ENCODE data around the gene TEX19. TPM values are rescaled to one million over a fixed set of nuclear protein-coding genes. Genes with fewer than 3 reads are reported as not detected.

Gene TEX19
- total and polyA plus RNA-seq, 10 donors: not detected

DNA sequence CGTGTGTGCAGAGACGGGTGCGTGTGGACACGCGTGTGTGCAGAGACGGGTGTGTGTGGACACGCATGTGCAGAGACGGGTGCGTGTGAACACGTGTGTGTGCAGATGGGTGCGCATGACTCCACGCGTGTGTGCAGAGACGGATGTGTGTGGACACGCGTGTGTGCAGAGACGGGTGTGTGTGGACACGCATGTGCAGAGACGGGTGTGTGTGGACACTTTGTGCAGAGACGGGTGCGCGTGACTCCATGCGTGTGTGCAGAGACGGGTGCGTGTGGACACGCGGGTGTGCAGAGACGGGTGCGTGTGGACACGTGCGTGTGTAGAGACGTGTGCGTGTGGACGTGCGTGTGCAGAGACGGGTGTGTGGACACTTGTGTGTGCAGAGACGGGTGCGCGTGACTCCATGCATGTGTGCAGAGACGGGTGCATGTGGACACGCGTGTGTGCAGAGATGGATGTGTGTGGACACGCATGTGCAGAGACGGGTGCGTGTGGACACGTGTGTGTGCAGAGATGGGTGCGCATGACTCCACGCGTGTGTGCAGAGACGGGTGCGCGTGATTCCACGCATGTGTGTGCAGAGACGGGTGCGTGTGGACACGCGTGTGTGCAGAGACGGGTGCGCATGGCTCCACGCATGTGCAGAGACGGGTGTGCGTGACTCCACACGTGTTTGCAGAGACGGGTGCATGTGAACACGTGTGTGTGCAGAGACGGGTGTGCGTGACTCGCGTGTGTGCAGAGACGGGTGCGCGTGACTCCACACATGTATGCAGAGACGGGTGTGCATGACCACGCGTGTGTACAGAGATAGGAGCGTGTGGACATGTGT, 40.1 kb upstream of the TEX19 start:
- intact Hi-C loops (cut with DNase I; ENCODE audit: low total_unique reads): no loop called here
- peaks cover 0 to 31% (median 0%) of the 10 kb centered on the region in 6 donors for H3K36me3 ChIP-seq
- peaks cover 0 to 64% (median 19%) of the 10 kb centered on the region in 7 donors for H3K27me3 ChIP-seq (replicated peaks in 1 of 7)
- WGBS, 5 donors: 93 to 97% (median 96%) methylated on average over 76 of the region's 76 CpGs
- no peak overlapping the region for H3K27ac ChIP-seq
- no peaks in the 10 kb centered on the region for H3K9me3 ChIP-seq
- TF ChIP-seq, protein P1, sequence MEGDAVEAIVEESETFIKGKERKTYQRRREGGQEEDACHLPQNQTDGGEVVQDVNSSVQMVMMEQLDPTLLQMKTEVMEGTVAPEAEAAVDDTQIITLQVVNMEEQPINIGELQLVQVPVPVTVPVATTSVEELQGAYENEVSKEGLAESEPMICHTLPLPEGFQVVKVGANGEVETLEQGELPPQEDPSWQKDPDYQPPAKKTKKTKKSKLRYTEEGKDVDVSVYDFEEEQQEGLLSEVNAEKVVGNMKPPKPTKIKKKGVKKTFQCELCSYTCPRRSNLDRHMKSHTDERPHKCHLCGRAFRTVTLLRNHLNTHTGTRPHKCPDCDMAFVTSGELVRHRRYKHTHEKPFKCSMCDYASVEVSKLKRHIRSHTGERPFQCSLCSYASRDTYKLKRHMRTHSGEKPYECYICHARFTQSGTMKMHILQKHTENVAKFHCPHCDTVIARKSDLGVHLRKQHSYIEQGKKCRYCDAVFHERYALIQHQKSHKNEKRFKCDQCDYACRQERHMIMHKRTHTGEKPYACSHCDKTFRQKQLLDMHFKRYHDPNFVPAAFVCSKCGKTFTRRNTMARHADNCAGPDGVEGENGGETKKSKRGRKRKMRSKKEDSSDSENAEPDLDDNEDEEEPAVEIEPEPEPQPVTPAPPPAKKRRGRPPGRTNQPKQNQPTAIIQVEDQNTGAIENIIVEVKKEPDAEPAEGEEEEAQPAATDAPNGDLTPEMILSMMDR (IDR thresholded peaks at IDR 0.05 in 8 of 11, conservative IDR thresholded peaks at IDR 0.05 in 3 of 11): no peak
- TF ChIP-seq POLR2AphosphoS5 (IDR thresholded peaks at IDR 0.05) (no peak), POLR2A (IDR thresholded peaks at IDR 0.05) (no peak)
- peaks cover 3 to 55% (median 35%) of the 10 kb centered on the region in 6 donors for H3K4me1 ChIP-seq
- no peak for DNase-seq
- no peak overlapping the region for H3K4me3 ChIP-seq

DNA sequence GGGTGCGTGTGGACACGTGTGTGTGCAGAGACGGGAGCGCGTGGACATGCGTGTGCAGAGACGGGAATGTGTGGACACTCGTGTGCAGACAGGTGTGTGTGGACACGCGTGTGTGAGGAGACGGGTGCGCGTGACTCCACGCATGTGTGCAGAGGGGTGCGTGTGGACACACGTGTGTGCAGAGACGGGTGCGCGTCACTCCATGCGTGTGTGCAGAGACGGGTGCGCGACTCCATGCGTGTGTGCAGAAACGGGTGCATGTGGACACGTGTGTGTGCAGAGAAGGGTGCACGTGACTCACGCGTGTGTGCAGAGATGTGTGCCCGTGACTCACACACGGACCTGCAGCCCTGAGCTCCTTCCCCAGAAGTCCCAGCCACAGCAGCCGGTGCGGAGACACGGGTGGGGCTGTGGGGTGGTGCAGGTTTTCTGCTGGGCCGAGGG, 39.4 kb upstream of the TEX19 start:
- H3K27ac ChIP-seq: no peak overlapping the region
- H3K4me3 ChIP-seq: no peak overlapping the region
- no peak for DNase-seq
- H3K36me3 ChIP-seq: peaks cover 0 to 31% (median 0%) of the 10 kb centered on the region in 6 donors
- TF ChIP-seq POLR2AphosphoS5 (IDR thresholded peaks at IDR 0.05) (peak; percentile 44 to 85 (median 56)), POLR2A (IDR thresholded peaks at IDR 0.05) (no peak)
- TF ChIP-seq, protein P1 (IDR thresholded peaks at IDR 0.05 in 8 of 11, conservative IDR thresholded peaks at IDR 0.05 in 3 of 11): no peak
- peaks cover 0 to 58% (median 14%) of the 10 kb centered on the region in 7 donors for H3K27me3 ChIP-seq (replicated peaks in 1 of 7)
- H3K9me3 ChIP-seq: no peaks in the 10 kb centered on the region
- intact Hi-C loops (cut with DNase I; ENCODE audit: low total_unique reads): loop anchor here (5.0 to 10.0 kb wide), 2 partner anchors 82 to 115 kb away; no protein-coding TSS in a partner anchor
- WGBS, 5 donors: 95 to 96% (median 96%) methylated on average over 31 to 35 of the region's 35 CpGs
- peaks cover 3 to 48% (median 31%) of the 10 kb centered on the region in 6 donors for H3K4me1 ChIP-seq

DNA sequence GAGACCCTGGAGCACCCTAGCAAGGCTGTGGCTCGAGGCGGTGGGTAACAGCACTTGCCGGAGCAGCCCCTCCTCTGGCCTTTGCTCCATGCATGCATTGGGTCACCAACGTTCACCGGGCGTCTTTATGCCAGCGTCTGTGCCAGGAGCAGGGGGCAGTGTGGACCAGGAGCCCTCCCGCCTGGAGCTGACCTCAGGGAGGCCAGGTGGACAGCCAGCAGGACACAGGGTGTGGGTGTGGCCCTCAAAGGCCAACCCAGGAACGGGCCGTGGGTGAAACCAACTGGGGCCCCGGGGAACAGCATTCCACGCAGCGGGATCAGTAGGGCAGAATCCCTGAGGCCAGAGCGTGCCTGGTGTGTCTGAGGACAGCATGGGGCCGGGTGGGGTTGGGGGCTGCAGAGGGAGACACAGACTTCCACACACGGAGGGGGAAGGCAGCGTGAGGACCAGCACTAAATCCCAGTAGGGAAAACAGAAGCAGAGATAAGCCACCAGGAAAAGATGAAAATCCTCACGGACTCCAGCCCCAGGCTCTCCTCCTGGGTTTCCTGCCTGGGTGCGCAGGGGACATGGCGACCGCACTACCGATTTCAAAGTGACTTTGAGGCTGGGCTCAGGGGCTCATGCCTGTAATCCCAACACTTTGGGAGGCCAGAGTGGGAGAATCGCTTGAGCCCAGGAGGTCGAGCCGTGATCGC, 38.8 kb upstream of the TEX19 start:
- DNase-seq: peak; percentile 74
- Histone ChIP-seq H3K36me3 (peaks cover 0 to 35% (median 0%) of the 10 kb centered on the region in 6 donors), H3K4me3 (no peak overlapping the region), H3K9me3 (no peaks in the 10 kb centered on the region), H3K27ac (no peak overlapping the region), H3K4me1 (peaks cover 3 to 42% (median 24%) of the 10 kb centered on the region in 6 donors), H3K27me3 (replicated peaks in 1 of 7) (peaks cover 0 to 51% (median 9%) of the 10 kb centered on the region in 7 donors)
- 75 to 86% (median 82%) methylated on average over 22 to 26 of the region's 26 CpGs for WGBS, 5 donors
- intact Hi-C loops (cut with DNase I; ENCODE audit: low total_unique reads): loop anchor here (5.0 to 10.0 kb wide), 2 partner anchors 83 to 115 kb away; no protein-coding TSS in a partner anchor
- TF ChIP-seq, protein P1 (IDR thresholded peaks at IDR 0.05 in 8 of 11, conservative IDR thresholded peaks at IDR 0.05 in 3 of 11): no peak
- no peak for TF ChIP-seq POLR2AphosphoS5 (IDR thresholded peaks at IDR 0.05)
- no peak for TF ChIP-seq POLR2A (IDR thresholded peaks at IDR 0.05)

All from spleen (tissue), 11 donors.